ENCODE data around the gene DNAH7.

The DNAH7 gene

GRCh38 chr2:195863121-195863520 is 205.5 kb downstream of the DNAH7 start:
- DNase-seq (ENCODE audit: low read depth), result no peak

DNA sequence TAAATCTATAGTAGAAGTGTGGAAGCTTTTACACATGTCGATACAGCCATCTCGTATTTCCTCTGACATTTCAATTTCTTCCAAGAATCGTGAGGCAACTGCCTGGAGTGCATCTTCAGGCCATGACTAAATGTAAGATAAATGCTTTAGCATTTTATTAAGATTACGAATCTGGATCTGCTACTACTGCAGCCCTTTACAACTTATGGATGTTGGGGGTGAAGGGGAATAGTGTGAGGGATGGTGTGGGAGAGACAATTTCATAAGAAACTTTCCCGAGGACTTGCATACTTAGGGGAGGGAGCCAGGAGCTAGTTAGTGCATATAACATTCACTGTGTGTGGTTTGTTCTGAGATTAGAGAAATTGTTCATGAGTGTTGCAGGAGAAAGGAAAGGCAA is 206.8 kb downstream of the DNAH7 start:
- DNase-seq (ENCODE audit: low read depth), result no peak

DNA sequence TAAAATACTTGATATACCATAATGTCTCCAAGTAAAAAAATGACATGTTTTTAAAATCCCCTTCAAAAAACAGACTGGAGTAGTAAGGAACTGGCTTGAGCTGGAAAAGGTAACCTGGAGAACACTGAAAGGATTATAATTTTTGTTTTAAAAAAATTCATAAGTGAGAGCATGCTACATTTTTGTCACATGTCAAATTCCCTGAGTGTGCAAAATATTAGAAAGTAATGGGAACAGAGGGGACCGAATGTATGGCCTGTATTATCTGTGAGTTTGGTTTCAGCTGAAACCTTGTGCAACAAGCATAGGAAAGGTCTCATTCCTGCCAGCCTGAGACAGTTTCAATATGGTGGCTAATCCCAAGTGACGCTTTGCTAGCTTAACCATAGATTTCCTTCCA is 209.1 kb downstream of the DNAH7 start:
- DNase-seq (ENCODE audit: low read depth), result no peak

GRCh38 chr2:195857132-195857531 is 211.5 kb downstream of the DNAH7 start:
- no peak for DNase-seq (ENCODE audit: low read depth)

DNA sequence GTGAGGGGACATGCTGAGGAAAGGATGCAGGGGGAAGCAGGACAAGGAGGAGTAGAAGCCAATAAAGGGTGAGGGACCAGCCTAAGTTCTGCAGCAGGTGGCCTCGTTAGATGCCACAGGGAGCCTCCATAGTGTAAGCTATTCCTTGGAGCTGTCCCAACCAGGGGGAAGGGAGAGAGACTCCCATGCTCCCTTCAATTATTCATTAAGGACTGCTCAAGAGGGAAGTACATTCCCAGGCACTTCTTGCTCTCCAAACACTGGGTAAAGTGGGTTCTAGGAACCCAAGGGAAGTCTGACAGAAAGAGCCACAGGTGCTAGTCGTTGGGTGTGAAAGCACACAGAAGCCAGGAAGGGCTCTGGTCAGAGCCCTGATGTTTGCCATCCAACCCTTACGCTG is 217.9 kb downstream of the DNAH7 start:
- DNase-seq (ENCODE audit: low read depth), result no peak

DNA sequence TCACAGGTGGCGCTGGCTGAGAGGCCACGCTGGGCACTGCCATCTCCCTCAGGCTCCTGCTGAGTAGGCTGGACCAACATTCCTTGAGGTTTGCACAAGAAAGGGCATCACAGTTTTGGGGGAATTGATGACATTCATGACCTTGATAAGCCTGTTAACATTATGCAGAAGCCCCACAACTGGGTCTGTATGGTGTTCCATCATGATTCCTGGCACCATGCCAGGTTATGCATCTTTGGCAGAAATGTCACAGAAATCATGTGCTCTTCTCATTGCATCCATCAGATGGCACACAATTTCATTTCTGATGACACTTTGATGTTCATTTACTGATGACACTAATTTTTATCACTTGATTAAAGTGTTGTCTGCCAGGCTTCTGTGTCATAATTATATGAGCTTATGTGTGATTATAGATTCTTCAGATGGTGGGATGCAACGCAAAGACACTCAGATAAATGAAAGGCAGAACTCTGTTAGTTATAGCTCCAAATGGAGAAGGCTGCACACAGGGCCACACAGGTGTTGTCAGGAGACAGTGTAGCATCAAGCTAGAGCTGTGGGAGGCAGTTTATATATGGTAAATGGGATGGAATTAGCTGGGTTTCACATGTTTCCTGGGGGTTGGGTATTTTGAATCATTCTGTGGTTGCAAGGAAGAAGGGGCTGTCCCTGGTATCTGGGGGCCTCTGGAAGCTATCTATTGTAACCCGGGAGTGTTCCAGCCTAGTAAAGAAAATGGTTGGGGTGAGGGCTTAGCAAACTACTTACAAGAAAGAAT is 220.3 kb downstream of the DNAH7 start:
- no peak for DNase-seq (ENCODE audit: low read depth)

GRCh38 chr2:195842932-195843331 is 225.7 kb downstream of the DNAH7 start:
- DNase-seq (ENCODE audit: low read depth), result no peak

DNA sequence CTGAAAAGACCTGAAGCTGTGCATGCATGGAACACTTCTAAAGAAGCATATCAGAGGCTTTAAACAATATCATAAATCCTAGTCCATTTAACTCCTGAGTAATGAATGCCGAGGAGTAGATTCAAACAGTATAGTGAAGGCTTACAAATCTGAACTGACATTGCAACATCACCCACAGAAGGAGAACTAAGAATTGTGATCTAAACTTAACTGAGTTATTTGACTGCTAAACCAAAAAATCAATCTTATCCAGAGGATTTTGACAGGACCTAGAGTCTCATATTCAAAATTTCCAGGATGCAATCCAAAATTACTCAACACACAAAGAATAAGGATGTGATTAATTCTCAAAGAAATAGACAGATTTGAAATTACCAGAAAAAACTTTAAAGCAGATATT is 230.6 kb downstream of the DNAH7 start:
- peak; percentile 91 for DNase-seq (ENCODE audit: low read depth)

DNA sequence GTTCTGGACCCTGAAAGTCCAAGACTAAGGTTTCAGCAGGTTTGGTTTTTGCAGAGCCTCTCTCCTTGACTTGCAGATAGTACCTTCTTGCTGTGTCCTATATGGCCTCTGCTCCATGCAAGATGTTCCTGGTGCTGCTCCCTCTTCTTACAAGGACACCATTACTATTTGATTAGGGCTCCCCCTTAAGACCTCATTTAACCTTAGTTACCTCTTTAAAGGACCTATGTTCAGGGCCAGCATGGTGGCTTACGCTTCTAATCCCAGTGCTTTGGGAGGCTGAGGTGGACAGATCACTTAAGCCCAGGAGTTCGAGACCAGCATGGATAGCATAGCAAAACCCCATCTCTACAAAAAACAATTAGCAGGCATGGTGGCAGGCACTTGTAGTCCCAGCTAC is 232.6 kb downstream of the DNAH7 start:
- DNase-seq (ENCODE audit: low read depth), result no peak

GRCh38 chr2:195834836-195835235 is 233.8 kb downstream of the DNAH7 start:
- DNase-seq (ENCODE audit: low read depth), result no peak

DNA sequence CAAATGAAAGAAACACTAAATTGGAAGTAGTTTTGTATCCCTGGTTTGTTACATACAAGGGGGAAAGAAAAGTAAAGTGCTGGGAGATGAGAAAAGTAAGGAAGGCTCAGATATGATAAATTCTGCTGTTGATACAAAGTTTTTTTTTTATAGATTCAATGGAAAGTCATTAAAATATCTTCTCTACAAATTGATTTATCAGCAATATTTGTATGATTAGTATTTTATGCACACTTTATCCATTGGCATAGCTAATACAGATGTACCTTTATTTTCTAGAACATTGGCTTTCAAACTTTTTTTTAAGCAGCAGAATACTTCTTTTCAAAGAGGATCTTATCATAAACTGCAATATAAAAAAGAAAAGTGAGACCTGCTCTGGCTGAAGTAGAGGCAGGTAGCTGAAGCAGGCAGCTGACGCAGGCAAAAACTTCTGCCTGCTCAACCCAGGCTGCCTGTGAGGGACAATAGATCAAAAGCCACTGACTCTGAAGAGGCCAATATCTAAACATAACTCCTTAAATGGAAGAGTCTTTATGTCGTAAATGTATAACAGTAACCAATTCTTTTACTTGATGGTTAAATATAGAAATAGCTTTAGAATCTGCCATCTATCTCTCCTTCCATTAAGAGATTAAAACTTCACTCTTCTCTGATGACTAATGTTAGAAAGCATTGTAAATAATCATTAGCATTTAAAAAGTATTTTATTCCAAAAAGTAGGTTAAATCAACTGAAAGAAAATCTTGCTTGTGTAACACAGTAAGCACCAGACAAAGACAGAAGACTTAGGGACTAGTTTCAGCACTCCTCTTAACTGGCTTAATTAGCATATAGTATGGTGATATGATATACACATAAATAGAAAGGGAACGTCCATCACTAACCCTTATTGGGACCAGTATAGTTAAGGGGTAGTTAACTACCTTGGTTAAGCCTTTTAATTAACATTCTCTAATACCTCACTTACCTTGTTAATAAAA is 237.4 kb downstream of the DNAH7 start:
- no peak for DNase-seq (ENCODE audit: low read depth)

DNA sequence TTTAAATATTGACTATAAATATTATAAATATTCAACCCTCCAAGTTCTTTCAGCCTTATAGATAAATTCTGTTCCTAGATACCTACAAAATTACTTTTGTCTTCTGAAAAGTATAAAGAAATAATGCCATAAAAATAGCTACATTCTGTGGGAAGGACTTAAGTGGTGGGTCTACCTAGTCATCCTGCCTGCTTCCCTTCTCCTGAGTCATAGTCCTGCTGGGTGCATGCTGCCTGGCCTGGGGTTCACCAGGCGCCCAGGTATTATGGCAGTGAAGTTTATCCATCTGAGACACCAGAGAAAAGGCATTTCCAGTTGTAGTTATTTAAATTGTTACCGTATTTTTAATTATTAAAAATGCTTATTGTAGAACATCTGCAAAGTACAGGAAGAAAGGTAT is 244.2 kb downstream of the DNAH7 start:
- DNase-seq (ENCODE audit: low read depth), result no peak

DNA sequence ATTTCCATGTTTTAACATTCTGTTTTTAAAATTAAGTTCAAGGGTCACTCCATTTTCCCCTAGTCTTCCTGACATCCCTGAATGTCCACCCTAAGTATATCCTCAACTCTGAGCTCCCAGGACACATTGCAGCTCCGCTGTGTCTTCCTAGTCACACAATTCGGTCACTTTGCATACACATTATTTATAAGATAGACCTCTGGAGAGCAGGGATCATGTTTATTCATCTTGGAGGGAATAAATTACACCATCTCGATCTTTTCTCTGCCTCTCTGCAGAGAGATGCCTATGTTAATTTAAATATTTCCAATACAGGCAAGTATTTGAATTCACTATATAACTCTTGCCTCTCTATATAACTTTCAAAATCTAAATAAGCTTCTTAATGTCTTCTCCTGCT is 245.4 kb downstream of the DNAH7 start:
- DNase-seq (ENCODE audit: low read depth), result no peak

DNA sequence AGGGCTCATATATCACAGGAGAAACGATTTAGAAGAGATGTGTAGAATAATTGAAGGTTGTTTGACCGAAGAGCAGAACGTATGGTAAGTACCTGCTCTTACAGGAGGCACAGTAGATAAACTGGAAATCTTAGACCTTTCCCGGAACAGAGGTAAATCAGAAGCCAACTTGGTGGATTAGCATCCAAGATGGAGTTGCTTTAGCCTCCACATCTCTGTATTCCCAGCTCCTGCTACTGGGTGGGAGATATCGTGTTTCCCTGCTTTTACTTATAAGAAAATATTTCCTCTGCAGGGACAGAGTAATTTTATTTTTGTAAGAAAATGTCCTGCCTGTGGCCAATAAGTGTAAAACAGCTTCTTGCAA is 247.1 kb downstream of the DNAH7 start:
- no peak for DNase-seq (ENCODE audit: low read depth)

- no peak for DNase-seq (ENCODE audit: low read depth)
Measured at GRCh38 chr2:195820867-195821565, 247.6 kb downstream of the DNAH7 start.

DNA sequence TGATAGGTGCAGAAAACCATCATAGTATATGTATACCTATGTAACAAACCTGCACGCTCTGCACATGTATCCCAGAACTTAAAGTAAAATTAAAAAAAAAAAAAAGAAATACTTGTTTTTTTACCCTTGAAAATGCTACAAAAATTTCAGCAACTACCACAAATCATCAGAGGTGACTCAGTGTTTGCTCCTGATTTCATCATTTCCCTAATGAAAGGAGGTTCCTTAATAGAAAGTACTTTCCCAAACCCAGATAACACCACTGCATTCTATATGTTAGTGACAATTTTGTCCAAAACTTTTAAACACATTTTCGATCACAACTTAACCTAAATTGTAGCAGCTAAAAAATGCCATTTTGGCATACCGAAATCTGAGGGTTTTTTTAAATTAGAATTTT is 248.3 kb downstream of the DNAH7 start:
- DNase-seq (ENCODE audit: low read depth), result peak; percentile 45

GRCh38 chr2:195819276-195819675 is 249.4 kb downstream of the DNAH7 start:
- DNase-seq (ENCODE audit: low read depth), result no peak

DNA sequence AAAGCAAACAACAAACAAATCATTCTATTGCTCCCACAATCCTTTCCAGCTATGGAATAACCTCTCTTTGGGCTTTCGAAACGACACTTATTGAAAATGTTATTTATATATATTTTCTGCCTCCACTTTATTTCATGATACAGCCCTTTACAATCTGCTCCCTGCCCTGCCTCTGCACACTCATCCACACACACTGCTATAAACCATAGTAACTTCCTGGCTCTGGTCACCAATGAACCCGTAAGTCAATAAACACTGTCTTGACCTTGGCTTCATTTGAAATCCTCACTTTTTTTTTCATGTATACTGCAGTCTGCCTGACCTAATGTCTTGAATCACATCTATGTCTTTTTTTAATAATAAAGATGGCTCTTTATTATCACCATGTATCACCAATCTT is 250.1 kb downstream of the DNAH7 start:
- no peak for DNase-seq (ENCODE audit: low read depth)

- no peak for DNase-seq (ENCODE audit: low read depth)
Measured at GRCh38 chr2:195818106-195818505, 250.5 kb downstream of the DNAH7 start.

GRCh38 chr2:195815083-195815482 is 253.6 kb downstream of the DNAH7 start:
- DNase-seq (ENCODE audit: low read depth), result no peak

DNA sequence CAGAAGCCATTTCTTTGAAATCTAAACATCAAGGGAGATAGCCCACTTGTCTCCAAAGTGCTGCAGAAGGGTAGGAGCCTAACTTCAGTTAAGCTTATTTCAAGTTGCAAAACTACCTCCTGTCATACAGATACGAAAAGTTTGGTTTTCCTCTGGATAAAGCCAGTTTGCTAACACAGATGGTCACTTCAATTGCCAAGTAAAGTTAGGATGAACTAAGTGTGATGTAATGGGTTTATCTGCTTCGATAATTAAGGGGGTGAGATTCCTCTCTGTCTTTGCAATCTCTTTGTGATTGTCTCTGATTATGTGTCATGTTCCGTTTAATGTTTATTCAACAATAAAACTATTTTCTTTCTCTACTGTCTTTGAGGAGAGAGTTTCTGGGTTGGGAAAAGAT is 255.2 kb downstream of the DNAH7 start:
- DNase-seq (ENCODE audit: low read depth), result no peak

DNA sequence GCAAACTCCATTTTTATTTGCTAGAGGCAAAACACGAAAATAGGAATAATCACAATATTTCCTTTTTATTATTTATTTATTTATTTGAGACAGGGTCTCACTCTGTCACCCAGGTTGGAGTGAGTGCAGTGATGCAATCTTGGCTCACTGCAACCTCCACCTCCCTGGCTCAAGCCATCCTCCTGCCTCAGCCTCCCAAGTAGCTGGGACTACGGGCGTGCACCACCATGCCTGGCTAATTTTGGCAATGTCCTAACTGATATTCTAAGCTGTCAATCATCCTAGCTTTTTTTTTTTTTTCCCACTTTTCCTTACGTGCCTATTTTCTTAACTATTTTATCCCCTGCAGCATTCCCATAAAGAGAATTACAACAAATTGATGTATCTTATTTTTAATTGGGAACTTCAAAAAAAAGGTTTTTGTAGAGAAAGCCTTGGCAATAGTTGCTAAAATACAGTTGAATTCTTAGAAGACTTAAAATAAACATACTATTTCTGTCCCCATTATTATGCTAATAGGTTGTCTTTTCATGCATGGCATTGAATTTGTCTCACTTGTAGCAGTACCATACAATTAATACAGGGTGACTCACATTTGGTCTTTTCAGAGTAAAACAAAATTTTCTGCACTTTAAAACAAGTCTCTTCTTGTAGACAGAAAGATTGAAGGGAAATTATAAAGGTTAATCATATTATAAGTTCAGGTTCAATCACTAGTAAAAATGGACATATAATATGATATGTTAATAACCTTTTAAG is 258.1 kb downstream of the DNAH7 start:
- DNase-seq (ENCODE audit: low read depth), result no peak
